HepG2 (cell line): ENCODE results near the gene DNAJC5. TPM values are rescaled to one million over a fixed set of nuclear protein-coding genes. Genes with fewer than 3 reads are reported as not detected.

ENCODE experiments used
- BCL3 ChIP-seq: sonication (generic); formaldehyde crosslinking; IDR thresholded peaks from 2 replicates; pipeline ENCODE4 v1.5.1; 2020; ENCODE audit warnings: mild to moderate bottlenecking, missing genetic modification reagents, moderate library complexity
- BHLHE40 ChIP-seq: IDR thresholded peaks from 2 replicates; pipeline ENCODE4 v1.6.1; 2011; ENCODE audit warnings: low read length, improper control_type of control experiment
- DPF2 ChIP-seq: sonication (generic); formaldehyde crosslinking; IDR thresholded peaks from 2 replicates; pipeline ENCODE4 v1.4.0; 2020; ENCODE audit warnings: mild to moderate bottlenecking, low read depth, missing genetic modification reagents, borderline replicate concordance
- FOSL2 ChIP-seq: sonication (generic); formaldehyde crosslinking; IDR thresholded peaks from 2 replicates; pipeline ENCODE4 v1.4.0; 2020; ENCODE audit warnings: missing genetic modification reagents
- GABPA ChIP-seq, 2 experiments: IDR thresholded peaks; 2 replicates each; pipeline ENCODE4 v1.6.1; 2011 to 2016; ENCODE audit warnings: low read depth in 2 of 2, low read length in 1 of 2, missing biosample characterization in 1 of 2, missing genetic modification characterization in 1 of 2
- ISX ChIP-seq: sonication (generic); formaldehyde crosslinking; conservative IDR thresholded peaks from 2 replicates; pipeline ENCODE4 v1.5.0; 2020; ENCODE audit warnings: missing genetic modification reagents
- KDM1A ChIP-seq: IDR thresholded peaks from 2 replicates; pipeline ENCODE4 v1.6.1; 2016; ENCODE audit warnings: missing compliant biosample characterization
- NFKB2 ChIP-seq: sonication (generic); formaldehyde crosslinking; IDR thresholded peaks from 2 replicates; pipeline ENCODE4 v1.4.0; 2020; ENCODE audit warnings: missing genetic modification reagents, borderline replicate concordance
- PCBP2 ChIP-seq: fragments of 200-400 bp; formaldehyde crosslinking; optimal IDR thresholded peaks from 2 replicates; pipeline ENCODE3; 2018; ENCODE audit warnings: low read length, low read depth; ENCODE audit not compliant: poor library complexity, severe bottlenecking
- SETDB1 ChIP-seq: sonication (generic); formaldehyde crosslinking; IDR thresholded peaks from 2 replicates; pipeline ENCODE4 v1.5.1; 2020; ENCODE audit warnings: missing genetic modification reagents, mild to moderate bottlenecking, borderline replicate concordance
- TMF1 ChIP-seq: sonication (generic); formaldehyde crosslinking; IDR thresholded peaks from 2 replicates; pipeline ENCODE4 v1.8.1; 2022; ENCODE audit warnings: low read depth, missing genetic modification reagents
- YEATS2 ChIP-seq: sonication (generic); formaldehyde crosslinking; IDR thresholded peaks from 2 replicates; pipeline ENCODE4 v1.4.0; 2020; ENCODE audit warnings: missing genetic modification reagents, borderline replicate concordance
- ZFP36L1 ChIP-seq: sonication (generic); formaldehyde crosslinking; IDR thresholded peaks from 2 replicates; pipeline ENCODE4 v1.8.0; 2022; ENCODE audit warnings: mild to moderate bottlenecking, missing genetic modification reagents, moderate library complexity
- ZFP41 ChIP-seq: sonication (generic); formaldehyde crosslinking; IDR thresholded peaks from 2 replicates; pipeline ENCODE4 v1.4.0; 2020; ENCODE audit warnings: mild to moderate bottlenecking, missing genetic modification reagents, borderline replicate concordance
- ZNF235 ChIP-seq: sonication (generic); formaldehyde crosslinking; IDR thresholded peaks from 2 replicates; pipeline ENCODE4 v1.8.1; 2023; ENCODE audit warnings: mild to moderate bottlenecking, missing genetic modification reagents, borderline replicate concordance
- ZNF24 ChIP-seq: fragments of 450-650 bp; IDR thresholded peaks from 2 replicates; pipeline ENCODE4 v1.6.1; 2017; ENCODE audit warnings: antibody characterized with exemption, mild to moderate bottlenecking
- ZNF292 ChIP-seq: sonication (generic); formaldehyde crosslinking; IDR thresholded peaks from 2 replicates; pipeline ENCODE4 v1.8.1; 2022; ENCODE audit warnings: mild to moderate bottlenecking, low read depth, missing genetic modification reagents, borderline replicate concordance
- ZXDC ChIP-seq: sonication (generic); formaldehyde crosslinking; IDR thresholded peaks from 2 replicates; pipeline ENCODE4 v1.5.0; 2020; ENCODE audit warnings: mild to moderate bottlenecking, missing genetic modification reagents
- polyA plus RNA-seq, 8 experiments: library from polyadenylated mRNA; depleted of rRNA in 3 of 8; stranded (reverse) in 7 of 8; unstranded in 1 of 8; fragments of >200 nt; fragmentation: Illumina TruSeq in 4 of 8; extraction: Trizol in 4 of 8; gene quantifications; 2 replicates each; pipeline versions ENCODE4 v1.2.1 to v1.2.3, GENCODE V29; 2011 to 2016; ENCODE audit warnings: low read depth in 4 of 8, missing spikeins in 1 of 8, mixed read lengths in 1 of 8; ENCODE audit not compliant: insufficient read depth in 1 of 8
- total RNA-seq, 5 experiments: library from RNA; depleted of rRNA; stranded (reverse); fragments of >200 nt; fragmentation: Illumina TruSeq; extraction: Trizol; gene quantifications; 2 replicates each; pipeline ENCODE4 v1.2.3, GENCODE V29; 2016; ENCODE audit warnings: low read depth in 1 of 5
- TF ChIP-seq, protein P1 (sequence below): sonication (generic); formaldehyde crosslinking; IDR thresholded peaks from 2 replicates; pipeline ENCODE4 v1.8.0; 2022; ENCODE audit warnings: missing genetic modification reagents, mild to moderate bottlenecking, moderate library complexity, borderline replicate concordance
- TF ChIP-seq, protein P2 (sequence below): sonication (generic); formaldehyde crosslinking; IDR thresholded peaks from 2 replicates; pipeline ENCODE4 v1.8.0; 2022; ENCODE audit warnings: mild to moderate bottlenecking, missing genetic modification reagents

DNAJC5 gene
- total and polyA plus RNA-seq, 2 of the 13 experiments (the other 11 are each of a cell fraction or from before 2014, with no cell fraction given): 42.8 to 64.5 TPM

- TF ChIP-seq, protein P1, sequence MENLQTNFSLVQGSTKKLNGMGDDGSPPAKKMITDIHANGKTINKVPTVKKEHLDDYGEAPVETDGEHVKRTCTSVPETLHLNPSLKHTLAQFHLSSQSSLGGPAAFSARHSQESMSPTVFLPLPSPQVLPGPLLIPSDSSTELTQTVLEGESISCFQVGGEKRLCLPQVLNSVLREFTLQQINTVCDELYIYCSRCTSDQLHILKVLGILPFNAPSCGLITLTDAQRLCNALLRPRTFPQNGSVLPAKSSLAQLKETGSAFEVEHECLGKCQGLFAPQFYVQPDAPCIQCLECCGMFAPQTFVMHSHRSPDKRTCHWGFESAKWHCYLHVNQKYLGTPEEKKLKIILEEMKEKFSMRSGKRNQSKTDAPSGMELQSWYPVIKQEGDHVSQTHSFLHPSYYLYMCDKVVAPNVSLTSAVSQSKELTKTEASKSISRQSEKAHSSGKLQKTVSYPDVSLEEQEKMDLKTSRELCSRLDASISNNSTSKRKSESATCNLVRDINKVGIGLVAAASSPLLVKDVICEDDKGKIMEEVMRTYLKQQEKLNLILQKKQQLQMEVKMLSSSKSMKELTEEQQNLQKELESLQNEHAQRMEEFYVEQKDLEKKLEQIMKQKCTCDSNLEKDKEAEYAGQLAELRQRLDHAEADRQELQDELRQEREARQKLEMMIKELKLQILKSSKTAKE (CRISPR knock-in tag): 0 out of 2 replicates have a peak, but pooled peaks have one; percentile 28
- TF ChIP-seq PCBP2 (no peak), ZXDC (CRISPR knock-in tag) (peak; percentile 99), SETDB1 (CRISPR knock-in tag) (no peak), BHLHE40 (peak; percentile 87), ZNF292 (CRISPR knock-in tag) (peak; percentile 78), ZFP36L1 (CRISPR knock-in tag) (no peak), ISX (CRISPR knock-in tag) (peak; percentile 84; the same call in 1 of the 2 replicates), ZNF24 (peak; percentile 51; the same call in 1 of the 2 replicates), BCL3 (CRISPR knock-in tag) (peak; percentile 65), ZNF235 (CRISPR knock-in tag) (peak; percentile 32; the same call in 1 of the 2 replicates), TMF1 (CRISPR knock-in tag) (no peak), KDM1A (CRISPR knock-in tag) (no peak), FOSL2 (CRISPR knock-in tag) (peak; percentile 73), YEATS2 (CRISPR knock-in tag) (peak; percentile 89), GABPA (IDR thresholded peaks at IDR 0.05; ENCODE audit: low read depth, low read length) (no peak), GABPA (CRISPR knock-in tag; IDR thresholded peaks at IDR 0.05; ENCODE audit: low read depth) (peak; percentile 55), NFKB2 (CRISPR knock-in tag) (peak; percentile 92; the same call in 1 of the 2 replicates), ZFP41 (CRISPR knock-in tag) (peak; percentile 87), DPF2 (CRISPR knock-in tag) (peak; percentile 19; the same call in 1 of the 2 replicates)
- TF ChIP-seq, protein P2, sequence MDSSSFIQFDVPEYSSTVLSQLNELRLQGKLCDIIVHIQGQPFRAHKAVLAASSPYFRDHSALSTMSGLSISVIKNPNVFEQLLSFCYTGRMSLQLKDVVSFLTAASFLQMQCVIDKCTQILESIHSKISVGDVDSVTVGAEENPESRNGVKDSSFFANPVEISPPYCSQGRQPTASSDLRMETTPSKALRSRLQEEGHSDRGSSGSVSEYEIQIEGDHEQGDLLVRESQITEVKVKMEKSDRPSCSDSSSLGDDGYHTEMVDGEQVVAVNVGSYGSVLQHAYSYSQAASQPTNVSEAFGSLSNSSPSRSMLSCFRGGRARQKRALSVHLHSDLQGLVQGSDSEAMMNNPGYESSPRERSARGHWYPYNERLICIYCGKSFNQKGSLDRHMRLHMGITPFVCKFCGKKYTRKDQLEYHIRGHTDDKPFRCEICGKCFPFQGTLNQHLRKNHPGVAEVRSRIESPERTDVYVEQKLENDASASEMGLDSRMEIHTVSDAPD (CRISPR knock-in tag): no peak
These were observed 78.9 kb downstream of the DNAJC5 start (continued) for GRCh38 chr20:63973636-63974401.
